Panc1 (cell line): ENCODE results near the gene SLC41A3. TPM values are rescaled to one million over a fixed set of nuclear protein-coding genes. Genes with fewer than 3 reads are reported as not detected.

Experiments
- total RNA-seq: library from RNA; stranded (reverse); gene quantifications from one replicate; pipeline ENCODE4 v1.2.1, GENCODE V29; 2021; ENCODE audit not compliant: unreplicated experiment

The SLC41A3 gene
- total RNA-seq, 1 experiment from 2014 or later: 39.0 TPM

Other genes with a start within 250 kb of the SLC41A3 start
- 0.26 TPM for gene ROPN1B, start 114.9 kb downstream of the SLC41A3 start, total RNA-seq
- gene ALDH1L1, start 96.5 kb upstream of the SLC41A3 start, total RNA-seq: 0.36 TPM